Transverse colon (tissue), 3 donors: ENCODE results near the gene ABCB11.

Experiments used
- CTCF ChIP-seq, 5 experiments: fragments of 200-600 bp in 3 of 5; fragments of 450-650 bp in 2 of 5; sonication (generic) in 3 of 5; IDR thresholded peaks; 1 replicate in 2 of 5; 2 replicates in 3 of 5; pipeline ENCODE4 v1.5.1; 2016 to 2017; ENCODE audit warnings: antibody characterized with exemption in 5 of 5, inconsistent platforms in 3 of 5, mild to moderate bottlenecking in 2 of 5, moderate library complexity in 1 of 5
- POLR2A ChIP-seq: fragments of 450-650 bp; IDR thresholded peaks from one replicate; pipeline ENCODE4 v1.6.1; 2016; ENCODE audit warnings: antibody characterized with exemption, mild to moderate bottlenecking, moderate library complexity

- TF ChIP-seq CTCF (IDR thresholded peaks at IDR 0.05) (no peak), POLR2A (no peak)
These were observed 100.9 kb downstream of the ABCB11 start for GRCh38 chr2:168930242-168930641.
